Aorta (tissue), 5 donors: ENCODE results near the gene NOC2L. TPM values are rescaled to one million over a fixed set of nuclear protein-coding genes. Genes with fewer than 3 reads are reported as not detected.

Source experiments
- ATAC-seq: fragments of 200-7000 bp; cut with Tn5 transposase; one replicate; pipeline ENCODE4 v1.9.1; 2022; ENCODE audit warnings: moderate library complexity; ENCODE audit not compliant: low FRiP score
- DNase-seq, 2 donors: peaks; one replicate each; pipeline ENCODE4 v3.0.0-alpha.2; 2020
- H3K27ac ChIP-seq, 2 donors: one replicate each; pipeline ENCODE4 v1.5.1; 2013; ENCODE audit warnings: low read length in 2 of 2, mild to moderate bottlenecking in 2 of 2, moderate library complexity in 2 of 2, control low read depth in 1 of 2, inconsistent platforms in 1 of 2, low read depth in 1 of 2
- H3K27me3 ChIP-seq, 2 donors: one replicate each; pipeline ENCODE4 v1.6.1; 2013; ENCODE audit warnings: control low read depth in 1 of 2, low read length in 1 of 2, mild to moderate bottlenecking in 1 of 2, moderate library complexity in 1 of 2; ENCODE audit not compliant: insufficient read depth in 2 of 2, control insufficient read depth in 1 of 2
- H3K36me3 ChIP-seq, 2 donors: one replicate each; pipeline ENCODE4 v1.6.1; 2013; ENCODE audit warnings: control low read depth in 1 of 2, low read length in 1 of 2, mild to moderate bottlenecking in 1 of 2; ENCODE audit not compliant: insufficient read depth in 2 of 2, control insufficient read depth in 1 of 2
- H3K4me1 ChIP-seq, 2 donors: one replicate each; pipeline ENCODE4 v1.6.1; 2013; ENCODE audit warnings: low read length in 2 of 2, control low read depth in 1 of 2, mild to moderate bottlenecking in 1 of 2, moderate library complexity in 1 of 2; ENCODE audit not compliant: insufficient read depth in 2 of 2, control insufficient read depth in 1 of 2
- H3K4me3 ChIP-seq, 2 donors: one replicate each; pipeline ENCODE4 v1.5.1; 2013; ENCODE audit warnings: low read length in 2 of 2, control low read depth in 1 of 2, mild to moderate bottlenecking in 1 of 2
- H3K9me3 ChIP-seq: one replicate; pipeline ENCODE4 v1.6.1; 2013; ENCODE audit warnings: mild to moderate bottlenecking, low read length; ENCODE audit not compliant: control insufficient read depth
- WGBS, 2 donors: extraction: QIAGEN DNeasy Blood & Tissue Kit; methylation state at CpG; one replicate each; pipeline ENCODE4 v1.1.7; 2013; 5-methylcytosine and 5-hydroxymethylcytosine counted together
- intact Hi-C, 2 donors: fragments of 100-400 bp; cut with DNase I; formaldehyde crosslinking; loops; one replicate each; pipeline versions ENCODE4 v1.14.2 to v1.15.0; 2022
- polyA plus RNA-seq, 2 donors: library from polyadenylated mRNA; stranded (reverse); fragments of 200-250 nt; gene quantifications; one replicate each; pipeline ENCODE4 v1.2.3, GENCODE V29; 2013
- total RNA-seq, 2 donors: library from RNA; stranded (reverse); fragmentation: NEBNext Ultra II Directional; extraction: Animal tissue kit (Norgen Biotek cat#: 25700); gene quantifications; one replicate each; pipeline ENCODE4 v1.2.1, GENCODE V29; 2021
- donor health status: healthy with polysubstance abuse.
- donor health status: Bipolar disorder and iron deficiency.
- donor health status: DM: no; HTN: no; CAD: no.
- donor health status: DM: no; HTN: no; CAD: no.
- donor health status: DM: yes; HTN: yes; CAD: no.

The NOC2L gene
- total and polyA plus RNA-seq, 4 donors = 17.3 to 55.5 (median 38.6) TPM

- WGBS, 2 donors = 74 to 84% methylated on average over 27 to 28 of the region's 28 CpGs
- Histone ChIP-seq H3K4me3 (no peak overlapping the region), H3K36me3 (no peaks in the 10 kb centered on the region), H3K9me3 (no peaks in the 10 kb centered on the region), H3K27ac (no peak overlapping the region), H3K27me3 (no peaks in the 10 kb centered on the region), H3K4me1 (no peaks in the 10 kb centered on the region)
- intact Hi-C loops = no loop called here
- DNase-seq (no peak), ATAC-seq (no peak)
These were observed 14.6 kb upstream of the NOC2L start for GRCh38 chr1:973459-974292.

DNA sequence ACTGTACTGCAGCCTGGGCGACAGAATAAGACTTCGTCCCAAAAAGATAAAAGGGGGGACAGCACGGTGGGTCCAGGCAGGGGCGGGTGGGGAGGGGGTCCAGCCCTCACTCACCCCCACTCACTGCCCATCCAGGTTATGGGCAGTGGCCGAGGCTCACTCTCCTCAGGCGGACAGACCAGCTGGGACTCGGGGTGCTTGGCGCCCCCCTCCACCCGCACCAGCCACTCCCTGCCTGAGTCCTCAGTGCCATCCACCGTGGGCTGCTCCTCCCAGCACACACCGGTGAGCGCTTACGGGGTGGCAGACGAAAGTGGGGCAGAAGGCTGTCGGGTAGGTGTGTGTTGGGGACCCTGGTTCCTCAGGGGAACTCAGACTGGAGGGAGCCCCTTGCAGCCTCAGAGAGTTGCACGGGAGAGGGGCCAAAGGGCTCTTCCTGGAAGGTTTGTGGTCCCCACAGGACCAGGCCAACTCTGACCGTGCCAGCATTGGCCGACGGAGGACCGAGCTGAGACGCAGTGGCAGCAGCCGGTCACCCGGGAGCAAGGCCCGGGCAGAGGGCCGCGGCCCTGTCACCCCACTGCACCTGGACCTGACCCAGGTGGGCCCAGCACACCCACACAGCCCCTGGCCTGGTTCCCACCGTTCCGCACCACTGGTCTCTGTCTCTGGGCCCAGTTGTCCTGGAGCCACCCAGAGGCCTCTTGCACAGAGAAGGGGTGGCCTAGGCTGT, 13.8 kb upstream of the NOC2L start:
- 85 to 87% methylated on average over 28 of the region's 28 CpGs for WGBS, 2 donors
- no peak overlapping the region for H3K4me3 ChIP-seq
- DNase-seq = no peak
- no peaks in the 10 kb centered on the region for H3K9me3 ChIP-seq
- no peaks in the 10 kb centered on the region for H3K27me3 ChIP-seq
- no peak for ATAC-seq
- H3K4me1 ChIP-seq = no peaks in the 10 kb centered on the region
- intact Hi-C loops = no loop called here
- H3K36me3 ChIP-seq = no peaks in the 10 kb centered on the region
- no peak overlapping the region for H3K27ac ChIP-seq

DNA sequence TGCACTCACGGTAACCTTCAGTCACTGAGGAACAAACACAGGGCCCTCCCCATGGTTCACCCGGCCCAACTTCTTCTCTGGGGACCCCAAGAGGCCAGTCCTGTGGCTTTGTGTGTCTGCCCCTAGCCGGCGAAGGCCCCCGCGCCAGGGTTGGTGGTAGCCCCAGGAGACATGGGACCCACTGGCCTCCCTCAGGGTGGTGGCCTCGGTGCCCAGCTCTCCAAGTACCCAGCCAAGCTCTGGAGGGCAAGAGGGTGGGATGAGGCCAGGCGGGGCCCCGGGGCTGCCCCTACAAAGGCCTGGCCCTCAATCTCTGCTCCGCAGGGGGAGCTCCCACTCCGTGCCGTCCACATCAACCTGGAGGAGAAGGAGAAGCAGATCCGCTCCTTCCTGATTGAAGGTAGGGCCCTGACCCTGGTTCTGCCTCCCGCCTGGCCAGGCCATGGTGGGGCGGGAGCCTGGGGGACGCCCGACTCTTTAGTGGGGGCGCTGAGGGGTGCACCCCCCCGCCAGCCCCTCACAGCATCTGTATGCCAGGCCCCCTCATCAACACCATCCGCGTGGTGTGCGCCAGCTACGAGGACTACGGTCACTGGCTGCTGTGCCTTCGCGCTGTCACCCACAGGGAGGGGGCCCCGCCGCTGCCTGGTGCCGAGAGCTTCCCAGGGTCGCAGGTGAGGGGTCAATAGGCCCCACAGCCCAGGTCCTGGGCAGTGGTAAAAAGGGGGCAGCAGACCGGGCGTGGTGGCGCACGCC, 12.9 kb upstream of the NOC2L start:
- 75 to 77% methylated on average over 33 to 34 of the region's 34 CpGs for WGBS, 2 donors
- Histone ChIP-seq H3K4me3 (no peak overlapping the region), H3K27ac (no peak overlapping the region), H3K36me3 (no peaks in the 10 kb centered on the region), H3K9me3 (no peaks in the 10 kb centered on the region), H3K4me1 (no peaks in the 10 kb centered on the region), H3K27me3 (no peaks in the 10 kb centered on the region)
- DNase-seq (peak in 1 of 2 donors; percentile 51), ATAC-seq (no peak)
- intact Hi-C loops = no loop called here

DNA sequence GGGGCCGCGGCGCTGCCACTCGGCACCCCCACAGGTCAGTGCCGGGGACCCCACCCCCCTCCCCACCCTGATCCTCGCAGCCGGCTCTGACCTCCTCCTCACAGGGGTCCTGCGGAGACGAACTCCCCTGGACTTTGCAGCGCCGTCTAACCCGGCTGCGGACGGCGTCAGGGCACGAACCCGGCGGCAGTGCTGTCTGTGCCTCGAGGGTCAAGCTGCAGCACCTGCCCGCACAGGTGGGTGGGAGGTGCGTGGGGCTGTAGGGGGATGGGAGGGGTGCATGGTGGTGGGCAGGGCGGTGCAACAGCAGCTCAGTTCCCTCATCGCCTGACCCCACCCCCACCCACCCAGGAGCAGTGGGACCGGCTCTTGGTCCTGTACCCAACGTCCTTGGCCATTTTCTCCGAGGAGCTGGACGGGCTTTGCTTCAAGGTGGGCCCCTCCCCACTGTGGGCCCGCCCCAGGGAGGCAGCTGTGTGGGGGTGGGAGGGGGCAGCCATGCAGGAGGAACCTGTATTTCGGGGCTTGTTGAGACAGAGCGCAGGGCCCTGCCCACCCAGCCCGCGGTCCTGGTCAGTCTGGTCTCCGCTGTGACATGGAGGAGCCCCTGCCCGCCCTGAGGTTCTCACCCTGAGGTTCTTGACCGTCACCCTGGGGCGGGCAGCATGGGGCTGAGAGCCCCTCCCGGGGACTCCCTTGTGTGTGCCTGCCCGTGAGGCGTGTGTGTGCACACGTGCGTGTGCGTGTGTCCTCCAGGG, 12.1 kb upstream of the NOC2L start:
- WGBS, 2 donors = 28 to 36% methylated on average over 38 to 42 of the region's 42 CpGs

GRCh38 chr1:970242-970972, 11.4 kb upstream of the NOC2L start:
- H3K27me3 ChIP-seq = no peaks in the 10 kb centered on the region
- no peak for ATAC-seq
- intact Hi-C loops = no loop called here

More for the DNA sequence above, 12.1 kb upstream of the NOC2L start:
- no peaks in the 10 kb centered on the region for H3K27me3 ChIP-seq
- no peaks in the 10 kb centered on the region for H3K36me3 ChIP-seq
- ATAC-seq (no peak), DNase-seq (peak in 1 of 2 donors; percentile 43)
- H3K4me3 ChIP-seq = no peak overlapping the region
- intact Hi-C loops = no loop called here
- H3K9me3 ChIP-seq = no peaks in the 10 kb centered on the region
- H3K4me1 ChIP-seq = no peaks in the 10 kb centered on the region
- no peak overlapping the region for H3K27ac ChIP-seq

DNA sequence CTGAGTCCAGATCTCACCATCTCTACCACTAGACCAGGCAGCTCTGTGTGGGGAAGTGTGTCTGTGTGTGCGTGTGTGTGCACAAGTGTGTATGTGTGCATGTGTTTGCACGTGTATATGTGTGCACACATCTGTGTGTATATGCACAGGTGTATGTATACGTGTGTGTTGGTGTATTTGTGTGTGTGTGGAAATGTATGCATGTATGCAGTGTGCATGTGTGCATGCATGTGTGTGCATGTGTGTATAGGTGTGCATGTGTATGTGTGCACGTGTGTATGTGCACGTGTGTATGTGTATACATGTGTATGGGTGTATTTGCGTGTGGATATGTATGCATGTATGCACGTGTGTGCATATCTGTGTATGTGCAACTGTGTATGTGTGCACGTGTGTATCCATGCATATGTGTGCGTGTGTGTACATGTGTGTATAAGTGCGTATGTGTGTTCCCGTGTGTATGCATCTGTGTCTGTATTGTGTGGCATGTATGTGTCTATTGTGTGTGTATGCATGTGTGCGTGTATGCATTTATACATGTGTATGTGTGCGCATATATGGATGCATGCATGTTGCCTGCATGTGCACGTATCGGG, 10.3 kb upstream of the NOC2L start:
- no peaks in the 10 kb centered on the region for H3K27me3 ChIP-seq
- DNase-seq (no peak), ATAC-seq (no peak)
- intact Hi-C loops = no loop called here
- H3K36me3 ChIP-seq = no peaks in the 10 kb centered on the region
- H3K9me3 ChIP-seq = no peaks in the 10 kb centered on the region
- no peaks in the 10 kb centered on the region for H3K4me1 ChIP-seq
- no peak overlapping the region for H3K4me3 ChIP-seq
- 77 to 78% methylated on average over 15 of the region's 15 CpGs for WGBS, 2 donors
- H3K27ac ChIP-seq = no peak overlapping the region

More at GRCh38 chr1:970242-970972, 11.4 kb upstream of the NOC2L start:
- Histone ChIP-seq H3K36me3 (no peaks in the 10 kb centered on the region), H3K9me3 (no peaks in the 10 kb centered on the region), H3K27ac (no peak overlapping the region), H3K4me3 (no peak overlapping the region), H3K4me1 (no peaks in the 10 kb centered on the region)
- DNase-seq = no peak
- 11 to 12% methylated on average over 33 of the region's 33 CpGs for WGBS, 2 donors

DNA sequence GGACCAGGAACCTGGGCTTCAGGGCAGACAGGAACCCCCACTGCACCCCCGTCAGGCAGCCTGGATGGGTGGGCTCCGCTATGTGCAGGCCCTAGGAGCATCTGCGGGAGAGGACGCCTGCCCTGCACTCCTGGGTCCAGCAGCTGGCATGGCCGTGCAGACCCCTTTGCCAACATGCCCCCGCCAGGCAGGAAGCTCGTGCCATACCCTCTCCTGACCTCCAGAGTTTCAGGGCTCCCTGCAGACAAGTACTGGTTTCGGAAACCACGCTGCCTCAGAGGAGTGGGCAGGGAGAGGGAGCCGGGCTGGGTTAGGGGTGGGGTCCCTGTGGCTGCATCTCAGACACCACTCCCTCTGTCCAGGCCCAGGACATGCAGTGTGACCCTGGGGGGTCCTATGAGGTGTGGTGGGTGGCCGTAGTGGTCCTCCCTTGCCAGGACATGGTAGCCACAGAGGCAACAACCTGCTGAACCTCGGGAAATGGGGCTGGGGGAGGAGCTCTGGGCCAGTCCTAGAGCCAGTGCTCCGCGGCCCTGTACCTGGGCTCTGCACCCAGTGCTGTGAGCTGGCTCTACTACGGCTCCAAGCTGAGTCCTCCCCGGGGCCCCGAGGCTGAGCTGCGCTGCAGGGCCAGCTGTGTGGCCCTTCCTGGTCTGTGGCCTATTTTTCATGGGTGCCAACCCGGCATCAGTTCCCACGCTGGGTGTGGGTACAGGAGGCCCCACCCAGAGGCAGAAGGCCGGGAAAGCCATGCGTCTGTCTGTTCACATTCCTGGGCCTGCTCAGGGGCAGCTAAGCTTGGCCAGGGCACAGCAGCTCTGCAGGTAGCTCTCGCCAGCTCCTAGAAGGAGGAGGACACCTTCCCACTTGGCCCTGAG, 8.6 kb upstream of the NOC2L start:
- Histone ChIP-seq H3K36me3 (no peaks in the 10 kb centered on the region), H3K9me3 (no peaks in the 10 kb centered on the region), H3K4me1 (no peaks in the 10 kb centered on the region), H3K4me3 (no peak overlapping the region), H3K27me3 (no peaks in the 10 kb centered on the region), H3K27ac (no peak overlapping the region)
- no peak for ATAC-seq
- no peak for DNase-seq
- intact Hi-C loops = no loop called here
- 61 to 64% methylated on average over 23 of the region's 23 CpGs for WGBS, 2 donors
